Activated naive CD4-positive, alpha-beta T cell treated with anti-CD3 and anti-CD28 coated beads for 36 hours (primary cell): ENCODE data around the gene NCBP2L. TPM values are rescaled to one million over a fixed set of nuclear protein-coding genes. Genes with fewer than 3 reads are reported as not detected.

Source experiments
- CTCF ChIA-PET: fragments of 350-600 bp; sonication (Branson Sonifier 250); formaldehyde crosslinking; loops from one replicate; lab custom pipeline; 2021; ENCODE audit warnings: antibody characterized with exemption; lab: Charles Lee
- DNase-seq: peaks from one replicate; pipeline ENCODE4 v3.0.0-alpha.2; 2020
- H3K27ac Mint-ChIP-seq: one replicate; pipeline ENCODE4 v1.8.0; 2021; ENCODE audit warnings: mild to moderate bottlenecking, mixed read lengths
- H3K27me3 Mint-ChIP-seq: one replicate; pipeline ENCODE4 v1.8.0; 2021; ENCODE audit warnings: low read depth, mixed read lengths
- H3K36me3 Mint-ChIP-seq: one replicate; pipeline ENCODE4 v1.8.0; 2021; ENCODE audit warnings: low read depth, mixed read lengths
- H3K4me1 Mint-ChIP-seq: one replicate; pipeline ENCODE4 v1.8.0; 2021; ENCODE audit warnings: low read depth, mixed read lengths
- H3K4me3 Mint-ChIP-seq: one replicate; pipeline ENCODE4 v1.8.0; 2021; ENCODE audit warnings: mild to moderate bottlenecking, moderate library complexity, mixed read lengths
- H3K9me3 Mint-ChIP-seq: one replicate; pipeline ENCODE4 v1.8.0; 2021; ENCODE audit warnings: mixed read lengths
- intact Hi-C: fragments of 100-400 bp; cut with micrococcal nuclease; formaldehyde crosslinking; loops from one replicate; pipeline ENCODE4 v1.15.1; 2023
- total RNA-seq, 2 experiments: library from RNA; stranded (reverse); gene quantifications; one replicate each; pipeline ENCODE4 v1.2.3, GENCODE V29; 2021

The NCBP2L gene
- not detected for total RNA-seq

GRCh38 chrX:107777536-107777832, at the start of gene NCBP2L:
Gene NCBP2L (plus strand): TSS chrX:107777733. CDS start chrX:107794221, 16,488 bp downstream.
- intact Hi-C loops, result loop anchor here (1.0 to 10.0 kb wide), 13 partner anchors 49 to 880 kb away; partner anchors contain the start of gene PRPS1
- peaks cover 4% of the 10 kb centered on the region for H3K4me1 Mint-ChIP-seq
- peak within 1 kb of the TSS; percentile 85 for H3K4me3 Mint-ChIP-seq
- H3K36me3 Mint-ChIP-seq, result no peaks in the 10 kb centered on the region
- peak within 1 kb of the TSS; percentile 68 for H3K27ac Mint-ChIP-seq
- H3K9me3 Mint-ChIP-seq, result no peaks in the 10 kb centered on the region
- no peaks in the 10 kb centered on the region for H3K27me3 Mint-ChIP-seq
- DNase-seq, result no peak
- CTCF ChIA-PET, result interaction anchor here (0.8 to 5.8 kb wide), 15 partner anchors 12 to 285 kb away, joined by 3 to 124 read pairs (median 6); no protein-coding TSS in a partner anchor

GRCh38 chrX:107728371-107729099, 49.0 kb upstream of the NCBP2L start:
- no peaks in the 10 kb centered on the region for H3K36me3 Mint-ChIP-seq
- H3K27ac Mint-ChIP-seq, result no peak overlapping the region
- CTCF ChIA-PET, result interaction anchor here (1.5 to 2.1 kb wide), 2 partner anchors 9 to 69 kb away, joined by 5 to 13 read pairs; no protein-coding TSS in a partner anchor
- no peak overlapping the region for H3K4me3 Mint-ChIP-seq
- intact Hi-C loops, result no loop called here
- H3K27me3 Mint-ChIP-seq, result no peaks in the 10 kb centered on the region
- DNase-seq, result no peak
- peaks cover 9% of the 10 kb centered on the region for H3K4me1 Mint-ChIP-seq
- no peaks in the 10 kb centered on the region for H3K9me3 Mint-ChIP-seq

- no peak for DNase-seq
- H3K36me3 Mint-ChIP-seq, result no peaks in the 10 kb centered on the region
- H3K27ac Mint-ChIP-seq, result no peak overlapping the region
- intact Hi-C loops, result no loop called here
- CTCF ChIA-PET, result interaction anchor here (1.0 to 2.1 kb wide), 4 partner anchors 10 to 70 kb away, joined by 3 to 13 read pairs (median 4); partner anchors contain the start of gene TSC22D3
- H3K4me1 Mint-ChIP-seq, result peaks cover 9% of the 10 kb centered on the region
- no peak overlapping the region for H3K4me3 Mint-ChIP-seq
- H3K27me3 Mint-ChIP-seq, result no peaks in the 10 kb centered on the region
- H3K9me3 Mint-ChIP-seq, result no peaks in the 10 kb centered on the region
These were observed 47.8 kb upstream of the NCBP2L start for GRCh38 chrX:107729558-107730297.

- H3K9me3 Mint-ChIP-seq, result no peaks in the 10 kb centered on the region
- H3K27me3 Mint-ChIP-seq, result no peaks in the 10 kb centered on the region
- H3K36me3 Mint-ChIP-seq, result no peaks in the 10 kb centered on the region
- intact Hi-C loops, result no loop called here
- peaks cover 9% of the 10 kb centered on the region for H3K4me1 Mint-ChIP-seq
- CTCF ChIA-PET, result interaction anchor here (1.0 kb wide), 1 partner anchor 45 kb away, joined by 4 read pairs; the partner anchor contains the start of gene TSC22D3
- H3K4me3 Mint-ChIP-seq, result no peak overlapping the region
- no peak overlapping the region for H3K27ac Mint-ChIP-seq
- DNase-seq, result no peak
These were observed 47.3 kb upstream of the NCBP2L start for GRCh38 chrX:107730298-107730655.

GRCh38 chrX:107730991-107731766, 46.4 kb upstream of the NCBP2L start:
- intact Hi-C loops, result no loop called here
- CTCF ChIA-PET, result no interaction called here
- Mint-ChIP-seq H3K36me3 (no peaks in the 10 kb centered on the region), H3K4me1 (peaks cover 9% of the 10 kb centered on the region), H3K9me3 (no peaks in the 10 kb centered on the region), H3K27ac (no peak overlapping the region), H3K27me3 (no peaks in the 10 kb centered on the region), H3K4me3 (no peak overlapping the region)
- DNase-seq, result no peak

GRCh38 chrX:107731831-107732502, 45.6 kb upstream of the NCBP2L start:
- CTCF ChIA-PET, result interaction anchor here (0.7 kb wide), 1 partner anchor 75 kb away, joined by 3 read pairs; no protein-coding TSS in a partner anchor

GRCh38 chrX:107733686-107734085, 43.8 kb upstream of the NCBP2L start:
- no peaks in the 10 kb centered on the region for H3K27me3 Mint-ChIP-seq
- DNase-seq, result no peak
- no peak overlapping the region for H3K4me3 Mint-ChIP-seq
- no peaks in the 10 kb centered on the region for H3K9me3 Mint-ChIP-seq
- H3K27ac Mint-ChIP-seq, result no peak overlapping the region
- CTCF ChIA-PET, result no interaction called here
- intact Hi-C loops, result no loop called here
- no peaks in the 10 kb centered on the region for H3K36me3 Mint-ChIP-seq
- peaks cover 7% of the 10 kb centered on the region for H3K4me1 Mint-ChIP-seq

More at GRCh38 chrX:107731831-107732502, 45.6 kb upstream of the NCBP2L start:
- Mint-ChIP-seq H3K4me1 (peaks cover 9% of the 10 kb centered on the region), H3K36me3 (no peaks in the 10 kb centered on the region), H3K27me3 (no peaks in the 10 kb centered on the region), H3K9me3 (no peaks in the 10 kb centered on the region), H3K4me3 (no peak overlapping the region), H3K27ac (no peak overlapping the region)
- intact Hi-C loops, result no loop called here
- no peak for DNase-seq

- peaks cover 12% of the 10 kb centered on the region for H3K4me1 Mint-ChIP-seq
- CTCF ChIA-PET, result interaction anchor here (0.8 kb wide), 1 partner anchor 17 kb away, joined by 3 read pairs; no protein-coding TSS in a partner anchor
These were observed 42.9 kb upstream of the NCBP2L start for GRCh38 chrX:107734646-107735045.

GRCh38 chrX:107736781-107737531, 40.6 kb upstream of the NCBP2L start:
- H3K27me3 Mint-ChIP-seq, result no peaks in the 10 kb centered on the region
- H3K9me3 Mint-ChIP-seq, result no peaks in the 10 kb centered on the region
- intact Hi-C loops, result no loop called here
- no peak for DNase-seq
- peaks cover 28% of the 10 kb centered on the region for H3K4me1 Mint-ChIP-seq
- no peak overlapping the region for H3K4me3 Mint-ChIP-seq
- H3K27ac Mint-ChIP-seq, result no peak overlapping the region
- H3K36me3 Mint-ChIP-seq, result no peaks in the 10 kb centered on the region
- CTCF ChIA-PET, result interaction anchor here (1.1 kb wide), 1 partner anchor 63 kb away, joined by 3 read pairs; no protein-coding TSS in a partner anchor

More at GRCh38 chrX:107734646-107735045, 42.9 kb upstream of the NCBP2L start:
- Mint-ChIP-seq H3K27ac (no peak overlapping the region), H3K36me3 (no peaks in the 10 kb centered on the region), H3K4me3 (no peak overlapping the region), H3K27me3 (no peaks in the 10 kb centered on the region), H3K9me3 (no peaks in the 10 kb centered on the region)
- intact Hi-C loops, result no loop called here
- no peak for DNase-seq

- CTCF ChIA-PET, result interaction anchor here (1.1 kb wide), 1 partner anchor 65 kb away, joined by 3 read pairs; no protein-coding TSS in a partner anchor
- H3K4me3 Mint-ChIP-seq, result no peak overlapping the region
- no peak for DNase-seq
- no peaks in the 10 kb centered on the region for H3K9me3 Mint-ChIP-seq
- H3K27me3 Mint-ChIP-seq, result no peaks in the 10 kb centered on the region
- peaks cover 33% of the 10 kb centered on the region for H3K4me1 Mint-ChIP-seq
- no peaks in the 10 kb centered on the region for H3K36me3 Mint-ChIP-seq
- intact Hi-C loops, result no loop called here
- no peak overlapping the region for H3K27ac Mint-ChIP-seq
These were observed 39.3 kb upstream of the NCBP2L start for GRCh38 chrX:107738272-107738671.

- CTCF ChIA-PET, result interaction anchor here (0.6 kb wide), 1 partner anchor 66 kb away, joined by 4 read pairs; no protein-coding TSS in a partner anchor
- Mint-ChIP-seq H3K27ac (no peak overlapping the region), H3K27me3 (no peaks in the 10 kb centered on the region), H3K4me3 (no peak overlapping the region), H3K9me3 (no peaks in the 10 kb centered on the region), H3K4me1 (peaks cover 35% of the 10 kb centered on the region), H3K36me3 (no peaks in the 10 kb centered on the region)
- intact Hi-C loops, result no loop called here
- DNase-seq, result no peak
These were observed 38.8 kb upstream of the NCBP2L start for GRCh38 chrX:107738768-107739167.
